Pancreas (tissue), 10 donors: Measurements from ENCODE around the gene GJB4. TPM values are rescaled to one million over a fixed set of nuclear protein-coding genes. Genes with fewer than 3 reads are reported as not detected.

Experiments
- ATAC-seq, 4 donors: fragments of 200-7000 bp; cut with Tn5 transposase; one replicate each; pipeline versions ENCODE4 v1.8.0 to v1.9.1; 2020; ENCODE audit warnings: mild to moderate bottlenecking in 4 of 4, moderate library complexity in 4 of 4
- DNase-seq, 6 donors: peaks; one replicate each; pipeline ENCODE4 v3.0.0-alpha.2; 2020
- FAIRE-seq: peaks from 2 replicates; lab custom pipeline; 2012; peaks lifted over from hg19 to GRCh38; lab: Jason Lieb, UNC
- H3K27ac ChIP-seq, 4 donors: fragments of 200-600 bp; sonication (generic); 1 replicate in 3 of 4; 2 replicates in 1 of 4; pipeline versions ENCODE4 v1.5.0 to v1.8.0; 2020
- H3K27me3 ChIP-seq, 4 donors: fragments of 200-600 bp; one replicate each; pipeline ENCODE4 v1.8.0; 2021
- H3K36me3 ChIP-seq, 3 donors: fragments of 200-600 bp; sonication (generic) in 1 of 3; one replicate each; pipeline versions ENCODE4 v1.5.0 to v1.8.0; 2020 to 2021
- H3K4me1 ChIP-seq, 3 donors: fragments of 200-600 bp; one replicate each; pipeline ENCODE4 v1.8.0; 2021
- H3K4me3 ChIP-seq, 4 donors: fragments of 200-600 bp; sonication (generic) in 2 of 4; one replicate each; pipeline versions ENCODE4 v1.5.0 to v1.8.0; 2020 to 2021
- H3K9me3 ChIP-seq, 4 donors: fragments of 200-600 bp; one replicate each; pipeline ENCODE4 v1.8.0; 2021
- CTCF ChIP-seq, 4 donors: fragments of 200-600 bp; sonication (generic) in 3 of 4; IDR thresholded peaks; one replicate each; pipeline versions ENCODE4 v1.5.0 to v1.8.0; 2021; ENCODE audit warnings: antibody characterized with exemption in 4 of 4
- WGBS, 2 donors: extraction: QIAGEN DNeasy Blood & Tissue Kit; methylation state at CpG; one replicate each; pipeline ENCODE4 v1.1.7; 2013; 5-methylcytosine and 5-hydroxymethylcytosine counted together
- intact Hi-C, 3 donors: fragments of 100-400 bp; cut with DNase I; formaldehyde crosslinking; loops; one replicate each; pipeline versions ENCODE4 v1.11.1 to v1.14.2; 2022
- polyA plus RNA-seq, 2 donors: library from polyadenylated mRNA; stranded (reverse); fragments of 200-250 nt; gene quantifications; one replicate each; pipeline ENCODE4 v1.2.3, GENCODE V29; 2013
- total RNA-seq, 6 donors: library from RNA; stranded (reverse); fragmentation: NEBNext Ultra II Directional in 4 of 6; extraction: Animal tissue kit (Norgen Biotek cat#: 25700) in 4 of 6; gene quantifications; one replicate each; pipeline versions ENCODE4 v1.2.1 to v1.2.4, GENCODE V29; 2021 to 2023
- donor health status: healthy with polysubstance abuse.
- donor health status: DM: no; HTN: no; CAD: no; lungs with moderate emphysema.
- donor health status: DM: no; HTN: no; CAD: no.
- donor health status: control.
- donor health status: control.
- donor health status: Bipolar disorder and iron deficiency.
- donor health status: DM: yes; HTN: yes; CAD: no.
- donor health status: DM: no; HTN: no; CAD: no.
- donor health status: DM: no; HTN: no; CAD: no.
- donor health status: DM: yes; HTN: yes; CAD: no.

Gene GJB4
- total and polyA plus RNA-seq, 8 donors = 0.12 TPM; not detected in 7

- WGBS, 2 donors = 71 to 73% methylated on average over 8 of the region's 8 CpGs
- H3K27me3 ChIP-seq = no peaks in the 10 kb centered on the region
- no peaks in the 10 kb centered on the region for H3K36me3 ChIP-seq
- FAIRE-seq = no peak
- intact Hi-C loops = no loop called here
- no peak for DNase-seq
- ATAC-seq = no peak
- H3K4me3 ChIP-seq = no peak overlapping the region
- H3K27ac ChIP-seq = no peak overlapping the region
- no peaks in the 10 kb centered on the region for H3K9me3 ChIP-seq
- H3K4me1 ChIP-seq = no peaks in the 10 kb centered on the region
- TF ChIP-seq CTCF (IDR thresholded peaks at IDR 0.05) = no peak
These were observed 15.4 kb downstream of the GJB4 start for GRCh38 chr1:34774957-34775356.

- 70 to 76% methylated on average over 3 of the region's 3 CpGs for WGBS, 2 donors
- DNase-seq = no peak
- no peak for FAIRE-seq
- Histone ChIP-seq H3K9me3 (no peaks in the 10 kb centered on the region), H3K4me3 (no peak overlapping the region), H3K27me3 (no peaks in the 10 kb centered on the region), H3K4me1 (peaks cover 0 to 7% (median 5%) of the 10 kb centered on the region in 3 donors), H3K27ac (no peak overlapping the region), H3K36me3 (no peaks in the 10 kb centered on the region)
- intact Hi-C loops = no loop called here
- ATAC-seq = no peak
- no peak for TF ChIP-seq CTCF (IDR thresholded peaks at IDR 0.05)
These were observed 17.4 kb downstream of the GJB4 start for GRCh38 chr1:34776911-34777310.

GRCh38 chr1:34777519-34778321, 18.2 kb downstream of the GJB4 start:
- H3K9me3 ChIP-seq = no peaks in the 10 kb centered on the region
- peaks cover 0 to 13% (median 5%) of the 10 kb centered on the region in 3 donors for H3K4me1 ChIP-seq
- WGBS, 2 donors = 54 to 67% methylated on average over 10 of the region's 10 CpGs
- FAIRE-seq (no peak), DNase-seq (no peak), ATAC-seq (no peak)
- H3K4me3 ChIP-seq = no peak overlapping the region
- TF ChIP-seq CTCF (IDR thresholded peaks at IDR 0.05) = no peak
- no peak overlapping the region for H3K27ac ChIP-seq
- H3K27me3 ChIP-seq = no peaks in the 10 kb centered on the region
- H3K36me3 ChIP-seq = no peaks in the 10 kb centered on the region
- intact Hi-C loops = no loop called here

GRCh38 chr1:34778381-34778780, 18.8 kb downstream of the GJB4 start:
- H3K27me3 ChIP-seq = no peaks in the 10 kb centered on the region
- H3K4me1 ChIP-seq = peaks cover 0 to 13% (median 5%) of the 10 kb centered on the region in 3 donors
- no peaks in the 10 kb centered on the region for H3K9me3 ChIP-seq
- WGBS, 2 donors = 70 to 83% methylated on average over 6 of the region's 6 CpGs
- no peak for FAIRE-seq
- no peaks in the 10 kb centered on the region for H3K36me3 ChIP-seq
- intact Hi-C loops = no loop called here
- no peak for TF ChIP-seq CTCF (IDR thresholded peaks at IDR 0.05)
- no peak for ATAC-seq
- no peak overlapping the region for H3K4me3 ChIP-seq
- no peak overlapping the region for H3K27ac ChIP-seq
- no peak for DNase-seq

GRCh38 chr1:34779005-34779404, 19.5 kb downstream of the GJB4 start:
- TF ChIP-seq CTCF (IDR thresholded peaks at IDR 0.05) = no peak
- ATAC-seq (no peak), DNase-seq (no peak), FAIRE-seq (no peak)
- Histone ChIP-seq H3K36me3 (no peaks in the 10 kb centered on the region), H3K4me3 (no peak overlapping the region), H3K27ac (no peak overlapping the region), H3K9me3 (no peaks in the 10 kb centered on the region), H3K27me3 (no peaks in the 10 kb centered on the region), H3K4me1 (peaks cover 0 to 13% (median 5%) of the 10 kb centered on the region in 3 donors)
- 79 to 82% methylated on average over 5 of the region's 5 CpGs for WGBS, 2 donors
- intact Hi-C loops = no loop called here
